ENCODE data around the gene KCNG3. TPM values are rescaled to one million over a fixed set of nuclear protein-coding genes. Genes with fewer than 3 reads are reported as not detected.

Gene KCNG3
- total and polyA plus RNA-seq, 7 donors: 0.23 to 1.8 (median 0.72) TPM; not detected in 1

GRCh38 chr2:42492691-42493467 lies 903 bp downstream of the KCNG3 start:
- 19 to 41% methylated on average over 111 of the region's 111 CpGs for WGBS, 2 donors
- no peak overlapping the region for H3K27ac ChIP-seq
- no peak for DNase-seq
- TF ChIP-seq POLR2A (IDR thresholded peaks at IDR 0.05) (no peak), EP300 (IDR thresholded peaks at IDR 0.05) (no peak), POLR2AphosphoS5 (IDR thresholded peaks at IDR 0.05) (no peak)
- TF ChIP-seq, protein P1, sequence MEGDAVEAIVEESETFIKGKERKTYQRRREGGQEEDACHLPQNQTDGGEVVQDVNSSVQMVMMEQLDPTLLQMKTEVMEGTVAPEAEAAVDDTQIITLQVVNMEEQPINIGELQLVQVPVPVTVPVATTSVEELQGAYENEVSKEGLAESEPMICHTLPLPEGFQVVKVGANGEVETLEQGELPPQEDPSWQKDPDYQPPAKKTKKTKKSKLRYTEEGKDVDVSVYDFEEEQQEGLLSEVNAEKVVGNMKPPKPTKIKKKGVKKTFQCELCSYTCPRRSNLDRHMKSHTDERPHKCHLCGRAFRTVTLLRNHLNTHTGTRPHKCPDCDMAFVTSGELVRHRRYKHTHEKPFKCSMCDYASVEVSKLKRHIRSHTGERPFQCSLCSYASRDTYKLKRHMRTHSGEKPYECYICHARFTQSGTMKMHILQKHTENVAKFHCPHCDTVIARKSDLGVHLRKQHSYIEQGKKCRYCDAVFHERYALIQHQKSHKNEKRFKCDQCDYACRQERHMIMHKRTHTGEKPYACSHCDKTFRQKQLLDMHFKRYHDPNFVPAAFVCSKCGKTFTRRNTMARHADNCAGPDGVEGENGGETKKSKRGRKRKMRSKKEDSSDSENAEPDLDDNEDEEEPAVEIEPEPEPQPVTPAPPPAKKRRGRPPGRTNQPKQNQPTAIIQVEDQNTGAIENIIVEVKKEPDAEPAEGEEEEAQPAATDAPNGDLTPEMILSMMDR (IDR thresholded peaks at IDR 0.05): no peak
- intact Hi-C loops (cut with DNase I): loop anchor here (5.0 to 10.0 kb wide), 2 partner anchors 169 to 302 kb away; partner anchors contain the start of gene HAAO
- H3K4me3 ChIP-seq: peak overlapping the region in 3 of 4 donors; percentile 50 to 59 (median 58)
- H3K4me1 ChIP-seq: peaks cover 0 to 25% (median 22%) of the 10 kb centered on the region in 4 donors
- H3K9me3 ChIP-seq: no peaks in the 10 kb centered on the region
- peaks cover 13 to 53% (median 16%) of the 10 kb centered on the region in 3 donors for H3K27me3 ChIP-seq
- H3K36me3 ChIP-seq: no peaks in the 10 kb centered on the region

GRCh38 chr2:42488297-42488696 lies 5.5 kb downstream of the KCNG3 start:
- intact Hi-C loops (cut with DNase I): no loop called here
- peaks cover 0 to 6% (median 5%) of the 10 kb centered on the region in 4 donors for H3K4me1 ChIP-seq
- 96 to 97% methylated on average over 5 of the region's 5 CpGs for WGBS, 2 donors
- TF ChIP-seq POLR2A (IDR thresholded peaks at IDR 0.05): no peak
- TF ChIP-seq, protein P1 (IDR thresholded peaks at IDR 0.05): no peak
- TF ChIP-seq POLR2AphosphoS5 (IDR thresholded peaks at IDR 0.05): no peak
- TF ChIP-seq EP300 (IDR thresholded peaks at IDR 0.05): no peak
- H3K9me3 ChIP-seq: no peaks in the 10 kb centered on the region
- no peak for DNase-seq
- no peak overlapping the region for H3K27ac ChIP-seq
- peaks cover 8 to 22% (median 11%) of the 10 kb centered on the region in 3 donors for H3K27me3 ChIP-seq
- no peaks in the 10 kb centered on the region for H3K36me3 ChIP-seq
- H3K4me3 ChIP-seq: no peak overlapping the region

DNA sequence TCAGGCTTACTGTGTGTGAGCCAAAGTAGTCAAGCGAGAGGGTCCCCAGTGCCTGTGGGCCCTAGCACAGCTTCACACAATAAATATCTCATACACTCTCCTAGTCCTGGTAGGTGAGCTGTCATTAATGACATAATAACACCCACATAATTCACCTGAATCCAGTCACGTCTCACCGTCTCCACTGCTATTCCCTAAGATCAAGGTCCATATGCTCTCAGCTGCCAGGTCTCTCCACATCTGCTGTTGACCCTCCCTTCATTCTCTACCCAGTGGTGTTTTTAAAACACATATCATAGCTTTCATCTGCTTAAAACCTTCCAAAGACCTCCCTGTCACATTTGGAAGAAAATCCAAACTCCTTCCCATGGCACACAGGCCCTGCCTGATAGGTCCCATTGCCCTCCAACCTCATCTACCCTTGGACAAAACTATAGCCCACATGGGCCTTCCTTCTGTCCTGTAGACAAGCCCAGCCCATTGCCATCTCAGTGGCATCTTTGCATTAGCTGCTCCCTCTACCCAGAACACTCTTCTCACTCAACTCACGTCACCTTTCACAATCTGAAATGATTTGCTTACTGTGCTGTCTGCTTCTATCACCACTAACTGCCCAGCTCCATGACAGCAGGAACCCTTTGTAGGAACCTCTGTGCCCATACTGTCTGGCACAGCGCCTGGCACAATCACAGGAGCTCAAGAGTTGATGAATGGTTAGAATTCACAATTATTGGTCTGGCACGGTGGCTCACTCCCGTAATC lies 7.5 kb downstream of the KCNG3 start:
- 64 to 87% methylated on average over 7 of the region's 7 CpGs for WGBS, 2 donors
- TF ChIP-seq POLR2AphosphoS5 (IDR thresholded peaks at IDR 0.05) (no peak), POLR2A (IDR thresholded peaks at IDR 0.05) (no peak), EP300 (IDR thresholded peaks at IDR 0.05) (no peak)
- TF ChIP-seq, protein P1 (IDR thresholded peaks at IDR 0.05): no peak
- Histone ChIP-seq H3K27me3 (peaks cover 0 to 2% (median 0%) of the 10 kb centered on the region in 3 donors), H3K27ac (no peak overlapping the region), H3K9me3 (no peaks in the 10 kb centered on the region), H3K4me1 (no peaks in the 10 kb centered on the region), H3K36me3 (no peaks in the 10 kb centered on the region), H3K4me3 (no peak overlapping the region)
- intact Hi-C loops (cut with DNase I): no loop called here
- DNase-seq: no peak

GRCh38 chr2:42480402-42480801 lies 13.4 kb downstream of the KCNG3 start:
- Histone ChIP-seq H3K4me3 (no peak overlapping the region), H3K36me3 (no peaks in the 10 kb centered on the region), H3K27ac (no peak overlapping the region), H3K9me3 (no peaks in the 10 kb centered on the region), H3K4me1 (no peaks in the 10 kb centered on the region), H3K27me3 (no peaks in the 10 kb centered on the region)
- intact Hi-C loops (cut with DNase I): no loop called here
- DNase-seq: no peak
- no peak for TF ChIP-seq POLR2AphosphoS5 (IDR thresholded peaks at IDR 0.05)
- no peak for TF ChIP-seq POLR2A (IDR thresholded peaks at IDR 0.05)
- no peak for TF ChIP-seq EP300 (IDR thresholded peaks at IDR 0.05)
- TF ChIP-seq, protein P1 (IDR thresholded peaks at IDR 0.05): no peak
- 59 to 78% methylated on average over 2 of the region's 2 CpGs for WGBS, 2 donors
